Left cardiac atrium (tissue), 4 donors: ENCODE measurements around the gene IL1A. TPM values are rescaled to one million over a fixed set of nuclear protein-coding genes. Genes with fewer than 3 reads are reported as not detected.
"Not testable (repeated sequence)": the region's sequence is repeated elsewhere in the genome, so short reads cannot be mapped to it uniquely, and the experiment has no call there.

Source experiments
- ATAC-seq, 2 donors: fragments of 200-7000 bp; cut with Tn5 transposase; one replicate each; pipeline ENCODE4 v1.9.1; 2020; ENCODE audit warnings: mild to moderate bottlenecking in 2 of 2, moderate library complexity in 2 of 2
- DNase-seq: peaks from one replicate; pipeline ENCODE4 v3.0.0-alpha.2; 2020
- intact Hi-C, 2 donors: fragments of 100-400 bp; cut with DNase I; formaldehyde crosslinking; loops; one replicate each; pipeline versions ENCODE4 v1.14.1 to v1.15.1; 2022 to 2023
- long read RNA-seq: library from polyadenylated mRNA; unstranded; transcript quantifications from one replicate; pipeline ENCODE4 v2.0.0, GENCODE V29; 2021
- total RNA-seq, 2 donors: library from RNA; stranded (reverse); fragmentation: NEBNext Ultra II Directional; extraction: Animal tissue kit (Norgen Biotek cat#: 25700); gene quantifications; one replicate each; pipeline ENCODE4 v1.2.1, GENCODE V29; 2021
- donor health status: DM: no; HTN: yes; CAD: no.
- donor health status: DM: no; HTN: yes; CAD: no; lungs with severe emphysema.
- donor health status: DM: yes; HTN: yes; CAD: no.
- donor health status: Dilated cardiomyopathy.

Gene IL1A
- total RNA-seq: not detected
- long read RNA-seq: 0 reads

GRCh38 chr2:112784199-112785189 lies at the start of gene IL1A:
IL1A (minus strand) TSS chr2:112784493; CDS start chr2:112783770, 723 bp downstream.
- DNase-seq: no peak
- intact Hi-C loops: no loop called here
- peak in 1 of 2 donors; percentile 81 for ATAC-seq

GRCh38 chr2:112833976-112834375 lies 49.7 kb upstream of the IL1A start:
- ATAC-seq (no peak), DNase-seq (no peak)
- intact Hi-C loops: no loop called here

- intact Hi-C loops: not testable (repeated sequence)
Measured at GRCh38 chr2:112833639-112833931, 49.3 kb upstream of the IL1A start.

GRCh38 chr2:112832841-112833638 lies 48.7 kb upstream of the IL1A start:
- ATAC-seq (no peak), DNase-seq (no peak)
- intact Hi-C loops: no loop called here

More at GRCh38 chr2:112833639-112833931, 49.3 kb upstream of the IL1A start:
- not testable (repeated sequence) for ATAC-seq, DNase-seq

- DNase-seq (no peak), ATAC-seq (no peak)
- intact Hi-C loops: no loop called here
Measured at GRCh38 chr2:112831946-112832840, 47.9 kb upstream of the IL1A start.

GRCh38 chr2:112831513-112831845 lies 47.2 kb upstream of the IL1A start:
- no peak for ATAC-seq
- intact Hi-C loops: no loop called here
- DNase-seq: no peak

- DNase-seq: no peak
- intact Hi-C loops: no loop called here
- ATAC-seq: no peak
Measured at GRCh38 chr2:112830682-112831512, 46.6 kb upstream of the IL1A start.

- no peak for DNase-seq
- intact Hi-C loops: no loop called here
- no peak for ATAC-seq
Measured at GRCh38 chr2:112829961-112830681, 45.8 kb upstream of the IL1A start.

- intact Hi-C loops: no loop called here
- no peak for ATAC-seq
- no peak for DNase-seq
Measured at GRCh38 chr2:112829101-112829960, 45.0 kb upstream of the IL1A start.

GRCh38 chr2:112828251-112828691 lies 44.0 kb upstream of the IL1A start:
- DNase-seq (no peak), ATAC-seq (no peak)
- intact Hi-C loops: no loop called here

GRCh38 chr2:112827604-112828185 lies 43.4 kb upstream of the IL1A start:
- intact Hi-C loops: no loop called here
- no peak for ATAC-seq
- no peak for DNase-seq

- DNase-seq: no peak
- intact Hi-C loops: no loop called here
- no peak for ATAC-seq
Measured at GRCh38 chr2:112827009-112827408, 42.7 kb upstream of the IL1A start.

- no peak for DNase-seq
- no peak for ATAC-seq
- intact Hi-C loops: no loop called here
Measured at GRCh38 chr2:112825706-112826105, 41.4 kb upstream of the IL1A start.

- intact Hi-C loops: no loop called here
- ATAC-seq: no peak
- DNase-seq: no peak
Measured at GRCh38 chr2:112824694-112825085, 40.4 kb upstream of the IL1A start.

GRCh38 chr2:112821682-112822081 lies 37.4 kb upstream of the IL1A start:
- intact Hi-C loops: no loop called here
- no peak for ATAC-seq

GRCh38 chr2:112821142-112821541 lies 36.8 kb upstream of the IL1A start:
- no peak for ATAC-seq

More at GRCh38 chr2:112821682-112822081, 37.4 kb upstream of the IL1A start:
- DNase-seq: no peak

More at GRCh38 chr2:112821142-112821541, 36.8 kb upstream of the IL1A start:
- intact Hi-C loops: no loop called here
- DNase-seq: no peak
